T-helper 9 cell (primary cell): ENCODE results near the gene FBXL17.
"Not testable (repeated sequence)": the region's sequence is repeated elsewhere in the genome, so short reads cannot be mapped to it uniquely, and the experiment has no call there.

Experiments
- DNase-seq: peaks from one replicate; pipeline ENCODE4 v3.0.0-alpha.2; 2020

The FBXL17 gene

DNA sequence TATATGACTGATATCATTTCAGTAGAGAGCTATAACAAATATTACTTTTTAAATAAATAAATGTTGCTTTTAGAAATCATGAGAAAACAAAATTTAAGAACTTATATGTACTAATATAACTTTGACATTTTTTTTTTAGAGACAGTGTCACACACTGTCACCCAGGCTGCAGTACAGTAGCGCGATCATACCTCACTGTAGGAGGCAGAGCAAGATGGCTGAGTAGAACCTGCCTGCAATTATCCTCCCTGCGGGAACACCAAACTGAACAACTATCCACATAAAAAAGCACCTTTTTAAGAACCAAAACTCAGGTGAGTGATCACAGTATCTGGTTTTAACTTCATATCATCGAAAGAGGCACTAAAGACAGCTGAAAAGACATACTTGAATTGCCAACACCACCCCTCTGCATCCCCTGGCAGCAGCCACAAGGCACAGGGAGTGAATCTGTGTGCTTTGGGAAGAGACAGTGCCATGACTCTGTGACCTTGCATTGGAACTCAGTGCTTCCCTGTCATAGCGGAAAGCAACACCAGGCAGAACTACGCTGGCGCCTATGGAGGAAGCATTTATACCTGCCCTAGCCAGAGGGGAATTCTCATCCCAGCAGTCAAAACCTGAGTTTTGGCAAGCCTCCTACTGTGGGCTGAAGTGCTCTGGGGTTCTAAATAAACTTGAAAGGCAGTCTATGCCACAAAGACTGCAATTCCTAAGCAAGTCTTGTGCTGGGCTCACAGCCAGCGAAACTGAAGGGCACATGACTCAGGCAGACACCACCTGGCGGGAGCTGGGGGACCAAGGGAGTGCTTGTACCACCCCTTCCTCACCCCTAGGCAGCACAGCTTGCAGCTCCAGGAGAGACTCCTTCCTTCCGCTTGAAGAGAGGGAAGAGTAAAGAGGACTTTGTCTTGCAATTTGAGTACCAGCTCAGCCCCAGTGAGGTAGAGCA lies 142.7 kb downstream of the FBXL17 start:
- DNase-seq = no peak

DNA sequence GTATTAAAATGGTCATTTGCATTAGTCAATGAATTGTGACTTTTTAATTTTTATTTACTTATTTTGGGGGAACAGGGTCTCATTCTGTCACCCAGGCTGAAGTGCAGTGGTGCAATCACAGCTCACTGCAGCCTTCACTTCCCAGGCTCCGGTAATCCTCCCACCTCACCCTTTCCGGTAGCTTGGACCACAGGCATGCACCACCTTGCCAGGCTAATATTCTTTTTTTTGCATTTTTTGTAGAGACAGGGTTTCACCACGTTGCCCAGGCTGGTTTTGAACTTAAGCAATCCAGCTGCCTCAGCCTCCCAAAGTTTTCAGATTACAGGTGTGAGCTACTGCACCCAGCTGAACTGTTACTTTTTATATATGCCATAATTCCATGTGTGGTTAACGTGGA lies 143.4 kb downstream of the FBXL17 start:
- DNase-seq = no peak

DNA sequence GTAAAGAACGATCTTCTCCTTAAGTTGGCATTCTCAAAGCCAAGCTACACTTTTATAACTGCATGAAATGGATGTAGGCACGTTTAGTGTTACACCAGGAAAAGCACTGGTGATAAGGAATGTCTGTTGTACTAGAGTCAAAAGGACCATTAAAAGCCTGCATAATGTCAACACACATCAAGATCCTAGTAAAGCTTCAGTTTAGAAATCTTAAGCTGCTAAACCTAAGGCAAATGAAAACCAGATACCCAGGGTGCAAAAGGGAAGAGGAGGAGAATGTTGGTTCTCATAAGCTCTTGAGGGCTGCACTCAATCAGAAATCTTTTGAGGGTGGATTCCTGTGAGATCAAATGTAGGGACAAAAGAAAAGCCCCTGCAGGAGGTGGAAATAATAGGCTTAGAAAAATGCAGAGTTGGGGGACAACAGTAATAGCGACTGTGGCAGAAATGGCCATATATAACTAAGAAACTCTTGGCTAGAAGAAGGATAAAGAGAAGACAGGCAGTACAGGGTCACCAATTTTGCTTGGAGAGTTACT lies 148.2 kb downstream of the FBXL17 start:
- no peak for DNase-seq

DNA sequence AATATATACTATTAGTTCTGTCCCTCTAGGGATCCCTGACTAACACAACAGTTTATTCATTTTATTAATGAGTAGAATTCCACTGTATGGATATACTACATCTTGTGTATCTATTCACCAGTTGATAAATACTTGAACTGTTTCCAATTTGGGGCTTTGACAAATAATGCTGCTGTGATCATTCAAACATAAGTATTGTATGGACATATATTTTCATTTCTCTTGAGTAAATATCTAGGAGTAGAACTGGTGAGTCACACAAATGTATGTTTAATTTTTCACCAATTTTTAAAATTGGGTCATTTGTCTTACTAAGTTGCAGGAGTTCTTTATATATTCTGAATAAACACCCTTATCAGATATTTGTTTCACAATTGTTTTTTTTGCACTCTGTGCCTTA lies 149.1 kb downstream of the FBXL17 start:
- DNase-seq = no peak

DNA sequence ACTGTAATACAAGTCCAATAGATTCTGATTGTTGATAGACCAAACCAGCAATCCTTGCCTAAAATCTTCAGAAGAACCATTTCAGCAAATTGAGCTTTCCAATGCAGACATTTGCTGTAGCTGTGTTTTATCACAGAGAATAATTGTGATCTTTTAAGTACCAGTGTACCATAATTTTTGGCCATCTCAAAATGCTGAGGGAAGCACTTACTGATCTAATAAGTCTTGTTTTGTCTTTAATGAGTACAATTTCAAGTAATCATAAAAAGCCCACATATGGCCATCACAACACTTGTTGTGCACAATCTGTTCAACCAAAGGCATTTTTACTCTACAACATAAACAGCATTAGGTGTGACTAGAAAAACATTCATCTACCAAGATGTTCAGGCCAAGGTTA lies 159.9 kb downstream of the FBXL17 start:
- DNase-seq = no peak

DNA sequence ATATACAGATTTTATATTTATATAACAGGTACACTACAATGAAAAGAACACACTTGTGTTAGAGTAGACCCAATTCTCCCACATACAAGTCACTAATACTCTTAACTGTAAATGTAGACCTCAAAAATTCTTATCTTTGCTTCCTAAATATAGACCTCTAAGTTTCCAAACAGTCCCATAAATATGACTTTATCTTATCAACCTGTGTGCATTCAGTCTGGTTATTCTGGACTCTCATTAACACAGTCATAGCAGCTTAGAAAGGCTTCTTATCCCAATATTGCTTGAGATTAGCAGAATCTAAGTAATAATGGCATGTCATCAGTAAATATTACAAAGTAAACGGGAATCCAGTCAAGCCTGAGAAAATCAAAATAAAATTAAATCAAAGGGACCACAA lies 161.1 kb downstream of the FBXL17 start:
- DNase-seq = no peak

DNA sequence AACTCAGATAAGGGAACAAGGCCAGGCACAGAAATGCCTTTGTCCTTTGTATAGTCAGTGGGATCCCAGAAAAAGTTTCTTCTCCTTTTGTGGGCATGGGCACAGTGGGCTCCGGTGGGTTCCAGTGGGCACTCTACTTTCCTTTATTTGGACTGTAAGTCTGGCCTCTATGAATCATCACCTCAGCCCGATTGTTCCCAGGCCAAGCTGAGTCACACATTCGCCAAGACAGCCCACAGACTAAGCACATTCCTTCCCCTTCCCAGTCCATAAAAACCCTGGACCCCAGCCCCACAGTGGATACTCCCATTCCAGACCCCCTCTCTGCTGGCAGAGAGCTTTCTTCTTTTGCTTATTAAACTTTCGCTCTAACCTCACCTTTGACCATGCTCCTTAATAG lies 165.0 kb downstream of the FBXL17 start:
- DNase-seq = no peak

DNA sequence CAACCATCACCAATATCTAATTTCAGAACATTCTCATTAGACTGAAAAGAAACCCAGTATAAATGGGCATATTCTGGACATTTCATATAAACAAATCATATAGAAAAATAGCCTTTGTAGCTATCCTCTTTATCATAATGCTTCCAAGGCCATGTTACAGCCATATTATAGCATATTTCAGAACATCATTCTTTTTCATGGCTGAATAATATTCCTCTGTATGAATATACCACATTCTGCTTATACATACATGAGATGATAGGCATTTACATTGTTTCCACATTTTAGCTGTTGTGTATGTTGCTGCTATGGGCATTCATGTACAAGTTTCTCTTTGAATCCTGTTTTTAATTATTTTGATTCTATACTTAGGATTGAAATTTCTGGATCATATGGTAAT lies 167.0 kb downstream of the FBXL17 start:
- DNase-seq = no peak

DNA sequence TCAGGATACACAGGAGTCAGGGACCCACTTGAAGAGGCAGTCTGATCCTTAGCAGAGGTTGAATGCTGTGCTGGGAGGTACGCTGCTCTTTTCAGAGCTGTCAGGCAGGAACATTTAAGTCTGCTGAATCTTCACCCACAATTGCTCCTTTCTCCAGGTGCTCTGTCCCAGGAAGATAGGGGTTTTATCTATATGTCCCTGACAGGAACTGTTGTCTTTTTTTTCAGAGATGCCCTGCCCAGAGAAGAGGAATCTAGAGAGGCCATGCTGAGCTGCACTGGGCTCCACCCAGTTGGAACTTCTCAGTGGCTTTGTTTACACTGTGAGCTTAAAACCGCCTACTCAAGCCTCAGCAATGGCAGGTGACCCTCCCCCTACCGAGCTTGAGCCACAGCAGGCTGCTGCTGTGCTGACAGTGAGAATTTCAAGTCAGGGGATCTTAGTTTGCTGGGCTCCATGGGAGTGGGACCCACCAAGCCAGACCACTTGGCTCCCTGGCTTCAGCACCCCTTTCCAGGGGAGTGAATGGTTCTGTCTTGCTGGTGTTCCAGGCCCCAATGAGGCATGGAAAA lies 169.0 kb downstream of the FBXL17 start:
- no peak for DNase-seq

DNA sequence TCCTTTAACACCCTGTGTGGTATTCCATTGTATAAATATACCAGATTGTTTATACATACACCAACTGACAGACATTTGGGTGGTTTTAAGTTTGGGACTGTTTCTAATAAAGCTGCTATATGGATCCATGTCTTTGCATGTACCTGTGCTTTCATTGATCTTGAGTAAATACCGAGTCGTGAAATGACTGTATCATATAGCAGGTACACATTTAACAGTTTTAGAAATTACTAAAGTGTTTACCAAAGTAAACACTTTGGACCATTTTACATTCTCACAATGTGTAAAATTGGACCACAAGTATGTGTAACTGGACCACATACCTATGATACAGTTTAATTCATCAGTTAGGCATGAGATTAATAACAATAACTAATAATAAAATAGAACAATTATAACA lies 175.2 kb downstream of the FBXL17 start:
- DNase-seq = no peak

DNA sequence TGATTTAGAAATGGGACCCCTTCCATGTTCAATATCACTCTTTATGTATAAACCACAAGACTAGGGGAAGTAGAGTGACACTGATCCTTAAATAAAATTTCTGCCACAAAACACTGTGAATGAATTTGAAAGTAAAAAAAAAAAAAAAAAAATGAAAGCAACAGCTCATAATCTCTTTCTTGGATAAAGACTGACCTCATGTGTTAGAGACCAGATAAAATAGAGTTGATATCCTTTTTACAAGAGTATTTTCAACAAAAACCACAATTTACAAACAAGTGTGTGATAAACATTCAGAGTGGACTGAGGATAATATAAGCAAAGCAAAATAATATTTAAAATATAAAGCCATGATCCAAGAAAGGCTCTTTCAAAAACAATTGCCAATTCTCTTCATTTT lies 180.2 kb downstream of the FBXL17 start:
- DNase-seq = no peak

DNA sequence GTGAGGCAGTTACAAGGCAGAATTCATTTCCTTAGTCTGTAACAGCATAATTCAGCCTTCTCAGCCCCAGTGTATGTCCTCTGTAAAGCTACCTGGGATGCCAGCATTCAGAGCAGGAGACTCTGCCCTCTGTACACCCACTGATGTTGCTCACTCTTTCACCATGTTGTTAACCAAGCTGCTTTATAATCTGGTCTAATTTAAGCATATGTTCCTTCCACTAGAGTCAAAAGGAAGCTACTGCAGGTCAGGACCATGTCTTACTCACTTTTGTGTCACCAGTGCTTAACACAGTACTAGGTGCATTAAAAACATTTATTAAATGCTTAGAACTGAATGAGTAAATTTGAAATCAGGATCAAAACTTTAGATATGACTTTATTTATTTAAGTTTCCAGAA lies 185.6 kb downstream of the FBXL17 start:
- DNase-seq = no peak

DNA sequence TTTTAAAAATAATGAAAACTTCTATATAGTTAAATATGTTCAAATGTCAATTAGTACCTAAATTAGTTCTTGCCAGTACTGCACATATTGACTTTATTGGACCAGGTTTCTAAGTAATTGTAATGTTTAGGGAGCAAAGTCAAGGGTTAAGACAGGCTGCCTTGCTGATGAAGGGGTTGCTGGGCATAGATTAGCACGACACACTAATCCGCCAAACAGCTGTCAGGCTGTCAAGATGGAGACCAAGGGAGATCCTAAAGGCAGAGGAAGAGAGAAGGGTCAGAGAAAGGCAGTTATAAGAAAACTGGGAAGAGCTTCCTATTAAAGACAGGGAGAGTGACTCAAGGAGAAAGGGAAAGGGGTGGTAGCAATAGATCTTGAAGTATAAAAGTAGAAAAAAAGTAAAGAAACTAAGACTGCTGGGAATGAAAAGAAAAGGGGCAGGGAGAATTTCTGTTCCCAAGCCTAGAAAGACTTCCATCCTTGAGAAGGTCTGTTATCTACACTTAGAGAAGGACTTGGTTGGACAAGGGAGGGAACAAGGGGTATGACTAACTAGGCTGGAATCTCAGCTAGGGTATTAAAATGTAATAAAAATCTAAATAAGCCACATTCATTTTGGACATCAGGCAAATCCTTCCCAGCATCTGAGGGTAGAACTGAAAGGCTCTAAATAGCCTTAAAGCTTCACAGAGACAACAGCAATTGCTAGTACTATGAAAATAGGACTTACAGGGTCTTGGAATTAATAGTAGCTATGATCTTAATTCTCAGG lies 188.7 kb downstream of the FBXL17 start:
- DNase-seq = no peak

DNA sequence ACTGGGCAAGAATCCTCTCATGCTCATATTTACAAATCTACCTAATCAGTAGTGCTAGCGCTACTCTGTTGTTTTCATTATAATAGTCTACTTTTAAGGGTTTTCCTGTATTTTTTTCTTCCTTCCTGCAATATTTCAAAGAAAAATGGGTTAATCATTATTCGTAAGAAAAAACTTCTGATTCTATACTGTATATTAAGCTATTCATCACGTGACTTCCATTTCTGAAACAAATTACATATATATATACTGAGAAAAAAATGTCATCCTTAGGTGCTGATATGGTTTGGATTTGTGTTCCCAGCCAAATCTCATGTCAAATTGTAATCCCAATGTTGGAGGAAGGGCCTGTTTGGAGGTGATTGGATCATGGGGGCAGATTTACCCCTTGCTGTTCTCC lies 197.0 kb downstream of the FBXL17 start:
- no peak for DNase-seq

DNA sequence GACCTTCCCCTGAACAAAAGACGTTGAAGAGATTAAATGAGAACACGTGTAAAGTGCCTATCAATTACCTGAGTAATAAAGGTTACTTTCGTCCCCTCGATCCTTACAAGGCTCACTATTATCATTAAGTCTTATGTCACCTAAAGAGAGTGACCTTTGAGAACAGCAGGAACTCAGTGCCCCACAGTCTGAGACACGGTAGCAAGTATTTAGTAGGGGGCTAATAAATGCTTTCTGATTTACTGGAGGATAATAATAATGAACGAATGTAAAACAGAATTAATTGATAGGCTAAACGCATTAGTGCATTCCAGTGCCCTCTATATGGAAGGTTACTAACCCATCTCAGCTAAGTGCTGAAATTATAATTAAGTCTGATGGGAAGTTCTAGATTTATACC lies 199.9 kb downstream of the FBXL17 start:
- DNase-seq = no peak

DNA sequence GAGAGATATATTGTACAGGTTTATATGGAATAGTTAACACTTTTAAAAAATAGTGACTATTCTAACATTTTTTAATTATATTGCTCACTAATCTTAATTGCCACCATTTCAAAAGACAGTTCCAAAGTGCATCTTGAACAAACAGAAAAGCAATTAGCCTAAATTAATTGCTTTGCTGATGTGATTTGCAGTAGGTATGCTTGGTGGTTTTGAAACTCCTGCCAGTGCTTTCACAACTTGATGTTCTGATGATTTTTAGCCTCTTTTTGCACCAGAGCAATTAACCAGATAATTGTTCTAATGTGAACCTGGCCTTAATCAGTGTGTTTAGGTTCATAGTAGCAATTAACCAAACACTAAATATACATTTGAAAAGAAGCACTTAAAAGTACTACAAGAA lies 207.6 kb downstream of the FBXL17 start:
- no peak for DNase-seq

DNA sequence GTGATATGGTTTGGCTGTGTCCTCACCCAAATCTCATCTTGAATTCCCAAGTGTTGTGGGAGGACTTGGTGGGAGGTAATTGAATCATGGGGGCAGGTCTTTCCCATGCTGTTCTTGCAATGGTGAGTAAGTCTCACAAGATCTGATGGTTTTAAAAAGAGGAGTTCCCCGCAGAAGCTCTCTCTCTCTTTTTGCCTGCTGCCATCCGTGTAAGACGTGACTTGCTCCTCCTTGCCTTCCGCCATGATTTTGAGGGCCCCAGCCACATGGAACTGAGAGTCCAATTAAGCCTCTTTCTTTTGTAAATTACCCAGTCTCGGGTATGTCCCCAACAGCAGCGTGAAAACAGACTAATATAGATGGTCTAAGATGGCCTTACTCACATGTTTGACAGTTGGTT lies 210.1 kb downstream of the FBXL17 start:
- no peak for DNase-seq

DNA sequence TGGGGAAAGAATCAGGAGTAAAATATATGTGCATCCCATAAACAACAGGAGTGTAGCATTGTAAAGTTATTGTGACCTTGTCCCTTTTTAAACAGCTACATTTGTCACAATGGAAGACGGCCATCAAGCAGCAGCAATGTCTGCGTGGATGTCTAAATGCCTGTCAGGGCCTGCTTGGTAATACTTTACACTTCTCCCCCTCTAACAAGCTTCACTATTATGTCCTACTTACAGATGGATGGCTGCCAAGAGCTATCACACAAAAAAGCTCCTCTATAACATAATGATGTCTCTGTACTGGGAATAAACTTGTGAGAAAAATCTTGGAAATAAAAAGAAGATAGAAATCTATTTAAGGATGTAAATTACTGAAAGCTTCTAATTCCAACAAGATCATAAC lies 213.0 kb downstream of the FBXL17 start:
- no peak for DNase-seq

DNA sequence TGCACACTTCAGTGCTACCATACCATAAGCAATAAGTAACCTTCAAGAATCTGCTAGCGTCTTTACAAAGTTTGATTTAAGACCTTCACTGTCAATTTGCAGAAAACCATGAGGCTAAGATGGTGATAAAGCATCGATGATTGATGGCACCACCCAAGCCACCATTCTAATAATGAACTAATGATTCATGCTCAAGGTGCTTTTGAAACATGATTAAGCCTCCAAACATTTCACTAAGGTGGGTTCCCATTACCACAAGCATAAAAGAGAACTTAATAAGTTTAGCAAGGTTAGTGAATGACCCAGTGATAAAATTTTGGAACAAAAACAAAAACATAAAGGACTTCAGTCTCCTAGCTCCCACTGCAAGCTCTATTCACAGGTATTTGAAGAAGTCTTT lies 214.7 kb downstream of the FBXL17 start:
- DNase-seq = no peak

DNA sequence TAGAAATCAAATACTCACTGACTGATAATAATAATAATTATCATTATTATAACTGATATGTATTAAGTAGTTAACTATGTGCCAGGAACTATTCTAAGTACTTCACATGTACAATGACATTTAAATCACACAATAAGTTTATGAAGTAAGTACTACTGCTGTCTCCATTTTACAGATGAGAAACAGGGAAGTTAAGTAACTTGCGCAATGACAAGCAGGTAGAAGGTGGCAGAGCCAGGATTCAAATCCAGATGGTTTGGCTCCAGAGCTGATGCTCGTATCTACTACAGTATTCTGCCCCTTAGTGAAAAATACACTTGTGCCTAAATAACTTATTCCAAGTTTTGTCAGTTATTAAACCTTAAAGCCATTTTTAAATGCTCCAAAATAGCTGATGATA lies 217.3 kb downstream of the FBXL17 start:
- no peak for DNase-seq

DNA sequence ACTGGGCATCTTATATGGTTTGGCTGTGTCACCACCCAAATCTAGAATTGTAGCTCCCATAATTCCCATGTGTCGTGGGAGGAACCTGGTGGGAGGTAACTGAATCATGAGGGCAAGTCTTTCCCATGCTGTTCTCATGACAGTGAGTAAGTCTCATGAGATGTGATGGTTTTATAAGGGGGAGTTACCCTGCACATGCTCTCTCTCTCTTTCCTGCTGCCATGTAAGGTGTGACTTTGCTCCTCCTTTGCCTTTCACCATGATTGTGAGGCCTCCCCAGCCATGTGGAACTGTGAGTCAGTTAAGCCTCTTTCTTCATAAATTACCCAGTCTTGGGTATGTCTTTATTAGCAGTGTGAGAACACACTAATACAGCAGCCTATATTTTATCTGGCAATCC lies 229.0 kb downstream of the FBXL17 start:
- not testable (repeated sequence) for DNase-seq

DNA sequence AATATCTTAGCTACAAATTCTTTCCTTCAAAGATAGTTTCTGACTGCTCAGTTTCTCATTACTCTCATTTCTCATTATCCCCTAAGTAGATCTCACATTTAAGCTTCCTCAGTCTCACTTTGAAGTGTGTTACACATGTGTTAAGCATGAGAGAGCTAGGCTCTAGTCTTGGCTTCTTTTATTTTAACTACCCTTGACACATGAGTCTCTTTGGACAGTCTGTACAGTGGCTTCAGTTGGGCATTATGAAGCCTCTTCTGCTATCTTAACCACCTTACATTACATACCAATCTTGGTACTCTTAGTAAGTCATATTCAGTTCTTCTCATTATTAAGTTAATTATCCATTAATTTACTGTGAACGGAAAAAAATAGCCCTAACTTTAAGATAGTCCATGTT lies 232.5 kb downstream of the FBXL17 start:
- no peak for DNase-seq

DNA sequence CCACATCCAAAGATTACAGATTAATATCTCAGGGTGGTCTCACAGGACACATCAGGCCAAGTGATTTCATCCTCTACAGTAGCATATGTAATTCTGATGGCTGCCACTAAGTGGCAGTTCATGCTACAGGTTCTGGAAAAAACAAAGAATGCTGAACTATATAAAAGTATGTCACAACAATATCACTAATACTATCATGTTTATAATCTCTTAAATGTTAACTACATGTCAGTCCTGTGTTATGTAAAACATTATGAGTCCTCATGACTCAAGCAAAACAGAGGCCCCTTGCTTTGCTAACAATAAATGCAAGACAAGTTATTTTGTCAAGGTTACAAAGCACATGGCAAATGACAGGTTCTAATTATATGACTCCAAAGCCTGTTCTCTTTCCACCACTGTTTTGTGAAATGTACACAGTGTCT lies 233.2 kb downstream of the FBXL17 start:
- no peak for DNase-seq

DNA sequence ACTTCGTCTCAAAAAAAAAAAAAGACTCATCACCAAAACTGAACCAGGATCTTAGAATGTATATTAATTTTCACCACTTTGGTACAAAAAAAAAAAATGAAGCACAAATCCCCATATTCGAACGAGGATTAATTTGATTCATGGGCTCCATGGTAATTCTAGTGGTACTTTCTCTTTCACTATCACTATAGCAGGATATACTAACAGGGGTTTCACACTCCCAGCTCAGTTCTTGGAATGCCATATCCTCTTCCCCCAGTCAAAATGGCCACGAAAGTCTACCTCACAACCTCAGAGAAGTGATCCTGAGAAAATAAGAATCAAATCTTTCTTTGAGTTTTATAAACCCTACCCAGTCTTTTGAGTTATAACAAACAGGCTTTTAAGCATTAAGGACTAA lies 235.7 kb downstream of the FBXL17 start:
- no peak for DNase-seq
